ENCODE data around the gene DHRS3.
"Not testable (repeated sequence)": the region's sequence is repeated elsewhere in the genome, so short reads cannot be mapped to it uniquely, and the experiment has no call there.

DHRS3 gene

DNA sequence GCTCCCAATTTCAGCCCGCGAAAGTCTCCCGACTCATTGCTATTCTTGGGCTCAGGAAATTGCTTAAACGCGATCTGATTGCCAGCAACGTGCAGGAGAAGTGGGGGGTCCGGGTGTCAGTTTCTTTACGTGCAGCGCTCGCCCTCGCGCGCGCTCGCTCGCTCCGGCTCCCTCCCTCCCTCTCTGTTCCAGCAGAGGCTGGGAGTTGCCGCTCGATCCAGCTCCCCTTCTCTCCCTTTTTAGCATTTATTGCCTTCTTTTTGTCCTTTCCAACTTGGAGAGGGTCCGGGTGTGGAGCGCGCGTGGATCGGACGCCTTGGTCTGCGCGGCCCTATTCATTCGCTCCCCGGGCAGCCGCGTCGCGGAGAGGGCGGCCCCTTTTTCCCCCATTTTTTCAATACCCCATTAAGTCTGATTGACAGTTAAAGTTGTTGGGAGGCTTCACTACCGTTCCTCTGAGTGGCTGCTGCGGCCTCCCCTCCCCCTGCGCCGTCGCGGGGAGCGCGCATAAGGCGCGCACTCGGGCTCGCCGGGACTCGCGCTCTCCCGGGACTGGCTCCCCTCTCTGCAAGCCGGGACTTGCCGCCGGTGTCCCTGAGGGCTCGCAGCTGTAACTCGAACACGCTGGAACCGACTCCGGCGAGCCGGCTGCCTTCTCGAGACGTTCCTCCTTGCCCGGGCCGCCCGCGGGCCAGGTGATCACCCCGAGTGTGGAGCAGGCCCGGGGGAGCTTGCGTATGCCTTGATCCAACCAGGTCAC is at the start of gene DHRS3:
DHRS3 (minus strand) TSS at position 310 of the 760 bp plus-strand sequence. CDS start 862 bp downstream, outside the sequence.
- H3K4me3 Mint-ChIP-seq = peak within 1 kb of the TSS; percentile 95
- DNase-seq = peak; percentile 80
- peaks cover 66% of the 10 kb centered on the region for H3K4me1 Mint-ChIP-seq (ENCODE audit: low read depth)
- no peaks in the 10 kb centered on the region for H3K27me3 Mint-ChIP-seq
- H3K27ac Mint-ChIP-seq = peak within 1 kb of the TSS; percentile 96
- H3K36me3 Mint-ChIP-seq (ENCODE audit: low read depth) = peaks cover 35% of the 10 kb centered on the region
- H3K9me3 Mint-ChIP-seq = no peaks in the 10 kb centered on the region

DNA sequence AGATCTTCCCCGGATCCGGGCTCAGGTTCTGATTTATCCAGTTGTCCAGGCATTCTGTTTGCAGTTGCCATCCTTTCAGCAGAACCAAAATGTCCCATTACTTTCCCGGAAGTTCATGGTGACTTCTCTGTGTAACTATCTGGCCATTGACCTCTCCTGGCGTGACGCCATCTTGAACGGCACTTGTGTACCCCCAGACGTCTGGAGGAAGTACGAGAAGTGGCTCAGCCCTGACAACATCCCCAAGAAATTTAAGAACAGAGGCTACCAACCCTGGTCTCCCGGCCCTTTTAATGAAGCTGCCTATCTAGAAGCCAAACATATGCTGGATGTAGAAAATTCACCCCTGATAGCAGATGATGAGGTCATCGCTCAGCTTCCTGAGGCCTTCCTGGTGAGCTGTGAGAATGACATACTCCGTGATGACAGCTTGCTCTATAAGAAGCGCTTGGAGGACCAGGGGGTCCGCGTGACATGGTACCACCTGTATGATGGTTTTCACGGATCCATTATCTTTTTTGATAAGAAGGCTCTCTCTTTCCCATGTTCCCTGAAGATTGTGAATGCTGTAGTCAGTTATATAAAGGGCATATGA is 48.2 kb upstream of the DHRS3 start:
- H3K4me1 Mint-ChIP-seq (ENCODE audit: low read depth) = no peaks in the 10 kb centered on the region
- H3K27ac Mint-ChIP-seq = no peak overlapping the region
- no peak overlapping the region for H3K4me3 Mint-ChIP-seq
- H3K9me3 Mint-ChIP-seq = no peaks in the 10 kb centered on the region
- DNase-seq = no peak
- H3K27me3 Mint-ChIP-seq = peaks cover 3% of the 10 kb centered on the region
- H3K36me3 Mint-ChIP-seq (ENCODE audit: low read depth) = no peaks in the 10 kb centered on the region

DNA sequence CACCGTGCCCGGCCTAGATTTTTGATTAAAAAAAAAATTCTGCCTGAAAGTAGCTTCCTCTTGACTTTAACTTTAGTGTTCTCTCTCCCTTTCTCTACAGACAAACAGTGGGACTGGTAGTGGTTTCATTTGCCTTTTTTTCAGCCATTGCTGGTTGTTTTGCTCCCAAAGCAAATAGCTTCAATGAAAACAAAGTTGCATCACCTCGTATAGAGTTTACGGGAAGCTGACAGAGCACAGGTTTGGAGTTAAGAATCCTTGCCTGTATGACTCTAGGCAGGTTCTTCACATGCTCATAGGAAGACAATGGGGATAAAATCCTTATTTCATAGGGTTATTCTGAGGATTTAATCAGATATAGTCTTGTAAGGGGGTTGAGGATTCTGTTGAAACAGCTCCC is 47.5 kb upstream of the DHRS3 start:
- Mint-ChIP-seq H3K4me1 (ENCODE audit: low read depth) (no peaks in the 10 kb centered on the region), H3K27ac (no peak overlapping the region), H3K36me3 (ENCODE audit: low read depth) (no peaks in the 10 kb centered on the region), H3K4me3 (no peak overlapping the region), H3K9me3 (no peaks in the 10 kb centered on the region), H3K27me3 (peaks cover 3% of the 10 kb centered on the region)
- no peak for DNase-seq

- peaks cover 10% of the 10 kb centered on the region for H3K27me3 Mint-ChIP-seq
Measured at GRCh38 chr1:12662556-12662955, 44.5 kb upstream of the DHRS3 start.

DNA sequence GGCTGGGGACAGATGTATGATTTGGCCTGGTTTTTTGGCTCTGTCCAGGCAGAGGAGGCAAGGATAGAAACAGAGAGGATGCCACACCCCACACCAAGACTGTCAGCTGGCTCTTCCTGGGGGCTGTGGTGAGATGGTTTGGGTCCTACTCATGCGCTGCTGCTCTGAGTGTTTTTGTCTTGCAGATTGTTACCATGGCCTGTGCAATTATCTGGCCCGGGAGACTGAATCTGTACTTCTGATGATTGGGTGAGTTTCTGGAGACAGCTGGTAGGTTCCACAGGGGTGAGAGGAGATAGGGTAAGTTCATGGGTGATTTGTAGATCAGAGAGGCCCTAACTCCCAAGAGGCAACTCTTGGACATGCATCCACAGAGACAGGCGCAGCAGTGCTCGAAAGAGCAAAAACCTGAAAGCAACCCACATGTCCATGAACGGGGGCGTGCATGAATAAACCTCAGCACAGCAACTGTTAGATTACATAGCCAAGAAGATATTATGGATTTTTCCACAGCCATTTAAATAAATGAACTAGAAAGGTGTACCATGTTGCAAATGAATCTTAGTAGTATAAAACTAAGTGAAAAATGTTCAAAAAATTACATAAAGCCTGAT is 43.7 kb upstream of the DHRS3 start:
- no peaks in the 10 kb centered on the region for H3K9me3 Mint-ChIP-seq
- no peak overlapping the region for H3K27ac Mint-ChIP-seq
- H3K4me3 Mint-ChIP-seq = no peak overlapping the region
- peaks cover 5% of the 10 kb centered on the region for H3K4me1 Mint-ChIP-seq (ENCODE audit: low read depth)
- H3K36me3 Mint-ChIP-seq (ENCODE audit: low read depth) = no peaks in the 10 kb centered on the region
- H3K27me3 Mint-ChIP-seq = peaks cover 14% of the 10 kb centered on the region
- no peak for DNase-seq

More at GRCh38 chr1:12662556-12662955, 44.5 kb upstream of the DHRS3 start:
- no peak overlapping the region for H3K4me3 Mint-ChIP-seq
- H3K4me1 Mint-ChIP-seq (ENCODE audit: low read depth) = peaks cover 5% of the 10 kb centered on the region
- H3K36me3 Mint-ChIP-seq (ENCODE audit: low read depth) = no peaks in the 10 kb centered on the region
- no peak for DNase-seq
- no peak overlapping the region for H3K27ac Mint-ChIP-seq
- H3K9me3 Mint-ChIP-seq = no peaks in the 10 kb centered on the region

GRCh38 chr1:12658531-12659453 is 40.8 kb upstream of the DHRS3 start:
- Mint-ChIP-seq H3K36me3 (ENCODE audit: low read depth) (no peaks in the 10 kb centered on the region), H3K27me3 (peaks cover 14% of the 10 kb centered on the region), H3K4me1 (ENCODE audit: low read depth) (peaks cover 5% of the 10 kb centered on the region), H3K27ac (peak overlapping the region; percentile 4), H3K4me3 (no peak overlapping the region), H3K9me3 (no peaks in the 10 kb centered on the region)
- DNase-seq = peak; percentile 75

- H3K27ac Mint-ChIP-seq; H3K36me3 Mint-ChIP-seq (ENCODE audit: low read depth); H3K9me3 Mint-ChIP-seq; H3K4me1 Mint-ChIP-seq (ENCODE audit: low read depth); DNase-seq; H3K4me3 Mint-ChIP-seq: not testable (repeated sequence)
- peaks cover 14% of the 10 kb centered on the region for H3K27me3 Mint-ChIP-seq
Measured at GRCh38 chr1:12657885-12658512, 40.0 kb upstream of the DHRS3 start.

GRCh38 chr1:12657060-12657884 is 39.3 kb upstream of the DHRS3 start:
- Mint-ChIP-seq H3K4me1 (ENCODE audit: low read depth) (peaks cover 5% of the 10 kb centered on the region), H3K4me3 (no peak overlapping the region), H3K9me3 (no peaks in the 10 kb centered on the region), H3K27ac (no peak overlapping the region), H3K27me3 (peaks cover 15% of the 10 kb centered on the region), H3K36me3 (ENCODE audit: low read depth) (no peaks in the 10 kb centered on the region)
- no peak for DNase-seq

DNA sequence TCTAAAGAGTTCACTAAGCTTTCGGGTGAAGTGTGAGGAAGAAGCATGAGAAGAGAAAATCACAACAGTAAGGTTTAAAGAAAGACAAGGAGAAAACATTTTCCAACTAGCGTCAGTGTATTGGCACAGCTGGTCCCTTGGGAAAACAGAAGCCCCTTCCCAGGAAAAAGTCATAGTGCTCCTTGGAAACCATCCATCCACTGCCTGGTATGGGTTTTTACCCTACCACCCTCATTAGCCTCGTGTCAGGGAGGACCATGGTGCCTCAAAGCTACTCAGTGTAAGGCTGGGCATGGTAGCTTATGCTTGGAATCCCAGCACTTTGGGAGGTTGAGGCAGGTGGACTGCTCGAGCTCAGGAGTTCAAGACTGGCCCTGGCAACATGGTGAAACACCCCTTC is 38.6 kb upstream of the DHRS3 start:
- no peak overlapping the region for H3K27ac Mint-ChIP-seq

GRCh38 chr1:12654657-12655056 is 36.6 kb upstream of the DHRS3 start:
- Mint-ChIP-seq H3K9me3 (no peaks in the 10 kb centered on the region), H3K4me1 (ENCODE audit: low read depth) (peaks cover 5% of the 10 kb centered on the region), H3K27me3 (peaks cover 20% of the 10 kb centered on the region), H3K4me3 (no peak overlapping the region), H3K36me3 (ENCODE audit: low read depth) (no peaks in the 10 kb centered on the region), H3K27ac (no peak overlapping the region)
- no peak for DNase-seq

More for the DNA sequence above, 38.6 kb upstream of the DHRS3 start:
- Mint-ChIP-seq H3K27me3 (peaks cover 18% of the 10 kb centered on the region), H3K4me1 (ENCODE audit: low read depth) (peaks cover 5% of the 10 kb centered on the region), H3K9me3 (no peaks in the 10 kb centered on the region), H3K36me3 (ENCODE audit: low read depth) (no peaks in the 10 kb centered on the region), H3K4me3 (no peak overlapping the region)
- no peak for DNase-seq

DNA sequence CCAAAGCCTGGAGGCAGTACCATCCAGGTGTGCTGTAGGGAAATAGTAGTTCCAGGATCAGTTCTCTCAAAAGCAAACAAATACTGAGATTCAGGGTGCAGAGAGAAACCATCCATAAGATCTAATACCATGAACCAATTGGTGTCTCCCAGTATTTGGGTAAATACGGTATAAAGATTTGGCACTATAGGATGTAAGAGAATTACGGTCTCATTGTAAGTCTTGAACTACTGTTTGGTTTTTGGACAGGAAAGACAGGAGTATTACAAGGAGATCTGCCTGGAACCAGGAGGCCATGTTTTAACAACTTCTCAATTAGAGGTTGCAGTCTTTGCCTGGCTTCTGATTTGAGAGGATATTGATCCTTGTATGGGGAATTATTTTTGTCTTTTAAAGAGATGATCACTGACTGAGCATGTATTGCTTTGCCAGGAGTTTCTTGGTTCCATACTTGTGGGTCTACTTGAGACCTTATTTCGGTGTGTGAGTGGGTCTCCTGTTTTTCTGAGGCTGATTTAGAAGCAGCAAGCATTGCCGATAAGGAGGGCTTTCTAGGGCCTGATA is 36.1 kb upstream of the DHRS3 start:
- Mint-ChIP-seq H3K9me3 (no peaks in the 10 kb centered on the region), H3K4me1 (ENCODE audit: low read depth) (peaks cover 5% of the 10 kb centered on the region), H3K27ac (no peak overlapping the region), H3K4me3 (no peak overlapping the region), H3K27me3 (peaks cover 20% of the 10 kb centered on the region), H3K36me3 (ENCODE audit: low read depth) (no peaks in the 10 kb centered on the region)
- DNase-seq = no peak

GRCh38 chr1:12649971-12650421 is 32.0 kb upstream of the DHRS3 start:
- peaks cover 13% of the 10 kb centered on the region for H3K27me3 Mint-ChIP-seq
- no peaks in the 10 kb centered on the region for H3K36me3 Mint-ChIP-seq (ENCODE audit: low read depth)
- DNase-seq = no peak
- H3K4me1 Mint-ChIP-seq (ENCODE audit: low read depth) = no peaks in the 10 kb centered on the region
- no peaks in the 10 kb centered on the region for H3K9me3 Mint-ChIP-seq
- H3K4me3 Mint-ChIP-seq = no peak overlapping the region
- H3K27ac Mint-ChIP-seq = no peak overlapping the region

DNA sequence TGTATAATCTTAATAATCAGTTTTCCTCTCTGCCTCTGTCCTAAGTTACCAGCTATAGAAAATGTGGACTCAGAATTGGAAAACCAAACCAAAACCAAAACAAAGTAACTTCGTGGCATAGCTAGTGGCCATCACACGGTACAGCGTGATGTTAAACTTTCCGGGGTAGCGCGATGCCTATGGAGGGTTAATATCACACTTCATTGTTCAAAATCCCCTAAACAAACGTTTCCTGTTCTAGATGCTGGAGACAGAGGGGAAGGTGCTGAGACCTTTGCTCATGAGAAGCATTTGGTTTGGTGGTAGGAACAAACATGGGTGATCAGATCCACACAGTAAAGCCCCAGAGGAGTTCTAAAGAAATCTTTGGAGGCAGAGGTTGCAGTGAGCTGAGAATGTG is 30.7 kb upstream of the DHRS3 start:
- Mint-ChIP-seq H3K4me3 (no peak overlapping the region), H3K4me1 (ENCODE audit: low read depth) (no peaks in the 10 kb centered on the region), H3K27me3 (peaks cover 13% of the 10 kb centered on the region), H3K36me3 (ENCODE audit: low read depth) (no peaks in the 10 kb centered on the region), H3K9me3 (no peaks in the 10 kb centered on the region), H3K27ac (no peak overlapping the region)
- DNase-seq = no peak
